Esophagus (tissue), 2 donors: Measurements from ENCODE around the gene PLEKHA8. TPM values are rescaled to one million over a fixed set of nuclear protein-coding genes. Genes with fewer than 3 reads are reported as not detected.

Experiments used
- H3K27ac ChIP-seq, 2 donors: one replicate each; pipeline ENCODE4 v1.5.1; 2013; ENCODE audit warnings: low read depth in 2 of 2, mild to moderate bottlenecking in 2 of 2, inconsistent platforms in 1 of 2, low read length in 1 of 2, moderate library complexity in 1 of 2
- H3K27me3 ChIP-seq, 2 donors: one replicate each; pipeline ENCODE4 v1.6.1; 2013; ENCODE audit warnings: low read length in 2 of 2, control low read depth in 1 of 2, mild to moderate bottlenecking in 1 of 2; ENCODE audit not compliant: insufficient read depth in 2 of 2, control insufficient read depth in 1 of 2
- H3K36me3 ChIP-seq, 2 donors: one replicate each; pipeline ENCODE4 v1.6.1; 2013; ENCODE audit warnings: low read length in 1 of 2; ENCODE audit not compliant: control insufficient read depth in 2 of 2, insufficient read depth in 2 of 2
- H3K4me1 ChIP-seq, 2 donors: one replicate each; pipeline ENCODE4 v1.6.1; 2013; ENCODE audit warnings: low read length in 1 of 2; ENCODE audit not compliant: control insufficient read depth in 2 of 2, insufficient read depth in 2 of 2
- H3K4me3 ChIP-seq, 2 donors: one replicate each; pipeline ENCODE4 v1.5.1; 2013; ENCODE audit warnings: low read length in 2 of 2, mild to moderate bottlenecking in 2 of 2, low read depth in 1 of 2, moderate library complexity in 1 of 2
- H3K9me3 ChIP-seq, 2 donors: one replicate each; pipeline ENCODE4 v1.6.1; 2013; ENCODE audit warnings: mild to moderate bottlenecking in 2 of 2, low read depth in 1 of 2, low read length in 1 of 2, moderate library complexity in 1 of 2; ENCODE audit not compliant: control insufficient read depth in 2 of 2, insufficient read depth in 1 of 2
- WGBS, 2 donors: extraction: QIAGEN DNeasy Blood & Tissue Kit; methylation state at CpG; one replicate each; pipeline ENCODE4 v1.1.7; 2013; 5-methylcytosine and 5-hydroxymethylcytosine counted together
- polyA plus RNA-seq, 2 donors: library from polyadenylated mRNA; stranded (reverse); fragments of 200-250 nt; gene quantifications; one replicate each; pipeline ENCODE4 v1.2.3, GENCODE V29; 2013
- donor health status: healthy with polysubstance abuse.
- donor health status: Bipolar disorder and iron deficiency.

PLEKHA8 gene
- 1 to 10 TPM; 2.3 to 2.7 TPM for polyA plus RNA-seq

- Histone ChIP-seq H3K9me3 (no peaks in the 10 kb centered on the region), H3K36me3 (no peaks in the 10 kb centered on the region), H3K27ac (peak within 1 kb of the TSS; percentile 89 to 91), H3K4me3 (peak within 1 kb of the TSS; percentile 79 to 84), H3K27me3 (no peaks in the 10 kb centered on the region), H3K4me1 (peaks cover 2 to 3% of the 10 kb centered on the region in 2 donors)
- WGBS, 2 donors = 0% methylated on average over 49 to 70 of the region's 70 CpGs
These were observed at the start of gene PLEKHA8 for GRCh38 chr7:30028216-30028748. Gene PLEKHA8, plus strand, starts transcription at chr7:30028412. Its CDS starts 351 bp downstream, at chr7:30028763.

GRCh38 chr7:29980151-29980550, 48.1 kb upstream of the PLEKHA8 start:
- no peaks in the 10 kb centered on the region for H3K27me3 ChIP-seq
- no peak overlapping the region for H3K27ac ChIP-seq

GRCh38 chr7:29987083-29987482, 41.1 kb upstream of the PLEKHA8 start:
- Histone ChIP-seq H3K9me3 (no peaks in the 10 kb centered on the region), H3K27ac (no peak overlapping the region)
- WGBS, 2 donors = 24 to 34% methylated on average over 2 of the region's 2 CpGs

More at GRCh38 chr7:29980151-29980550, 48.1 kb upstream of the PLEKHA8 start:
- Histone ChIP-seq H3K4me3 (no peak overlapping the region), H3K36me3 (no peaks in the 10 kb centered on the region), H3K4me1 (no peaks in the 10 kb centered on the region), H3K9me3 (no peaks in the 10 kb centered on the region)

GRCh38 chr7:29987811-29988317, 40.3 kb upstream of the PLEKHA8 start:
- 52 to 57% methylated on average over 8 of the region's 8 CpGs for WGBS, 2 donors
- Histone ChIP-seq H3K36me3 (no peaks in the 10 kb centered on the region), H3K27me3 (no peaks in the 10 kb centered on the region), H3K4me1 (peaks cover 0 to 3% of the 10 kb centered on the region in 2 donors), H3K27ac (peak overlapping the region; percentile 85 to 96), H3K9me3 (no peaks in the 10 kb centered on the region), H3K4me3 (peak overlapping the region in 1 of 2 donors; percentile 75)

More at GRCh38 chr7:29987083-29987482, 41.1 kb upstream of the PLEKHA8 start:
- no peak overlapping the region for H3K4me3 ChIP-seq
- H3K36me3 ChIP-seq = no peaks in the 10 kb centered on the region
- H3K4me1 ChIP-seq = peaks cover 0 to 3% of the 10 kb centered on the region in 2 donors
- H3K27me3 ChIP-seq = no peaks in the 10 kb centered on the region

GRCh38 chr7:29988424-29989256, 39.6 kb upstream of the PLEKHA8 start:
- Histone ChIP-seq H3K27me3 (no peaks in the 10 kb centered on the region), H3K4me3 (peak overlapping the region; percentile 75 to 89), H3K27ac (peak overlapping the region; percentile 85 to 96), H3K4me1 (peaks cover 0 to 3% of the 10 kb centered on the region in 2 donors), H3K36me3 (no peaks in the 10 kb centered on the region), H3K9me3 (no peaks in the 10 kb centered on the region)
- 8 to 17% methylated on average over 45 to 75 of the region's 75 CpGs for WGBS, 2 donors

GRCh38 chr7:29989257-29989995, 38.8 kb upstream of the PLEKHA8 start, which contains the start of gene SCRN1:
Gene SCRN1, minus strand, starts transcription at chr7:29989801. Its CDS starts 20,734 bp downstream, at chr7:29969067.
- Histone ChIP-seq H3K27ac (peak within 1 kb of the TSS; percentile 85 to 96), H3K9me3 (no peaks in the 10 kb centered on the region), H3K27me3 (no peaks in the 10 kb centered on the region), H3K4me1 (peaks cover 0 to 3% of the 10 kb centered on the region in 2 donors), H3K36me3 (no peaks in the 10 kb centered on the region), H3K4me3 (peak within 1 kb of the TSS; percentile 75 to 89)
- WGBS, 2 donors = 1% methylated on average over 53 to 79 of the region's 79 CpGs

- Histone ChIP-seq H3K4me3 (no peak overlapping the region), H3K36me3 (no peaks in the 10 kb centered on the region), H3K9me3 (no peaks in the 10 kb centered on the region), H3K27ac (no peak overlapping the region), H3K27me3 (no peaks in the 10 kb centered on the region), H3K4me1 (no peaks in the 10 kb centered on the region)
- WGBS, 2 donors = 80 to 85% methylated on average over 4 of the region's 4 CpGs
These were observed 37.3 kb upstream of the PLEKHA8 start for GRCh38 chr7:29990931-29991330.

GRCh38 chr7:29991937-29992336, 36.3 kb upstream of the PLEKHA8 start:
- 96% methylated on average over 5 of the region's 5 CpGs for WGBS, 2 donors

GRCh38 chr7:29993140-29993539, 35.1 kb upstream of the PLEKHA8 start:
- no peaks in the 10 kb centered on the region for H3K9me3 ChIP-seq
- no peak overlapping the region for H3K4me3 ChIP-seq
- no peak overlapping the region for H3K27ac ChIP-seq
- WGBS, 2 donors = 88 to 91% methylated on average over 4 of the region's 4 CpGs
- H3K27me3 ChIP-seq = no peaks in the 10 kb centered on the region
- H3K36me3 ChIP-seq = no peaks in the 10 kb centered on the region
- H3K4me1 ChIP-seq = no peaks in the 10 kb centered on the region

More at GRCh38 chr7:29991937-29992336, 36.3 kb upstream of the PLEKHA8 start:
- Histone ChIP-seq H3K9me3 (no peaks in the 10 kb centered on the region), H3K36me3 (no peaks in the 10 kb centered on the region), H3K4me1 (no peaks in the 10 kb centered on the region), H3K4me3 (no peak overlapping the region), H3K27me3 (no peaks in the 10 kb centered on the region), H3K27ac (no peak overlapping the region)
